Midbrain (tissue), 1 donor: ENCODE results near the gene SOX2.

Source experiments
- DNase-seq: peaks from one replicate; lab custom pipeline; 2025; lab: John Stamatoyannopoulos, UW

Gene SOX2

GRCh38 chr3:181704421-181705085, 7.2 kb upstream of the SOX2 start:
- no peak for DNase-seq

GRCh38 chr3:181705086-181705480, 6.6 kb upstream of the SOX2 start:
- DNase-seq: no peak

GRCh38 chr3:181707980-181708379, 3.7 kb upstream of the SOX2 start:
- DNase-seq: no peak

- DNase-seq: peak; percentile 75
Measured at GRCh38 chr3:181709537-181710279, 2.0 kb upstream of the SOX2 start.

GRCh38 chr3:181710345-181711291, 1.1 kb upstream of the SOX2 start:
- DNase-seq: no peak

GRCh38 chr3:181712226-181712552, 464 bp downstream of the SOX2 start:
- DNase-seq: no peak

GRCh38 chr3:181712553-181713279, 991 bp downstream of the SOX2 start:
- no peak for DNase-seq

GRCh38 chr3:181713280-181713647, 1.5 kb downstream of the SOX2 start:
- no peak for DNase-seq

- DNase-seq: no peak
Measured at GRCh38 chr3:181713676-181714612, 2.2 kb downstream of the SOX2 start.

- DNase-seq: no peak
Measured at GRCh38 chr3:181715571-181716340, 4.0 kb downstream of the SOX2 start.

GRCh38 chr3:181716966-181717365, 5.2 kb downstream of the SOX2 start:
- no peak for DNase-seq

GRCh38 chr3:181717549-181718171, 5.9 kb downstream of the SOX2 start:
- no peak for DNase-seq

GRCh38 chr3:181718369-181718768, 6.6 kb downstream of the SOX2 start:
- DNase-seq: no peak

- no peak for DNase-seq
Measured at GRCh38 chr3:181718987-181719911, 7.5 kb downstream of the SOX2 start.

- peak; percentile 72 for DNase-seq
Measured at GRCh38 chr3:181719991-181720680, 8.4 kb downstream of the SOX2 start.

GRCh38 chr3:181721046-181721875, 9.5 kb downstream of the SOX2 start:
- DNase-seq: no peak

- no peak for DNase-seq
Measured at GRCh38 chr3:181722156-181722555, 10.4 kb downstream of the SOX2 start.
